NCI-H446 (cell line): Measurements from ENCODE around the gene TNFAIP2.

ENCODE experiments used
- DNase-seq, 2 experiments: peaks; one replicate each; lab custom pipeline; 2025; lab: John Stamatoyannopoulos, UW

TNFAIP2 gene, protein sequence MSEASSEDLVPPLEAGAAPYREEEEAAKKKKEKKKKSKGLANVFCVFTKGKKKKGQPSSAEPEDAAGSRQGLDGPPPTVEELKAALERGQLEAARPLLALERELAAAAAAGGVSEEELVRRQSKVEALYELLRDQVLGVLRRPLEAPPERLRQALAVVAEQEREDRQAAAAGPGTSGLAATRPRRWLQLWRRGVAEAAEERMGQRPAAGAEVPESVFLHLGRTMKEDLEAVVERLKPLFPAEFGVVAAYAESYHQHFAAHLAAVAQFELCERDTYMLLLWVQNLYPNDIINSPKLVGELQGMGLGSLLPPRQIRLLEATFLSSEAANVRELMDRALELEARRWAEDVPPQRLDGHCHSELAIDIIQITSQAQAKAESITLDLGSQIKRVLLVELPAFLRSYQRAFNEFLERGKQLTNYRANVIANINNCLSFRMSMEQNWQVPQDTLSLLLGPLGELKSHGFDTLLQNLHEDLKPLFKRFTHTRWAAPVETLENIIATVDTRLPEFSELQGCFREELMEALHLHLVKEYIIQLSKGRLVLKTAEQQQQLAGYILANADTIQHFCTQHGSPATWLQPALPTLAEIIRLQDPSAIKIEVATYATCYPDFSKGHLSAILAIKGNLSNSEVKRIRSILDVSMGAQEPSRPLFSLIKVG

DNA sequence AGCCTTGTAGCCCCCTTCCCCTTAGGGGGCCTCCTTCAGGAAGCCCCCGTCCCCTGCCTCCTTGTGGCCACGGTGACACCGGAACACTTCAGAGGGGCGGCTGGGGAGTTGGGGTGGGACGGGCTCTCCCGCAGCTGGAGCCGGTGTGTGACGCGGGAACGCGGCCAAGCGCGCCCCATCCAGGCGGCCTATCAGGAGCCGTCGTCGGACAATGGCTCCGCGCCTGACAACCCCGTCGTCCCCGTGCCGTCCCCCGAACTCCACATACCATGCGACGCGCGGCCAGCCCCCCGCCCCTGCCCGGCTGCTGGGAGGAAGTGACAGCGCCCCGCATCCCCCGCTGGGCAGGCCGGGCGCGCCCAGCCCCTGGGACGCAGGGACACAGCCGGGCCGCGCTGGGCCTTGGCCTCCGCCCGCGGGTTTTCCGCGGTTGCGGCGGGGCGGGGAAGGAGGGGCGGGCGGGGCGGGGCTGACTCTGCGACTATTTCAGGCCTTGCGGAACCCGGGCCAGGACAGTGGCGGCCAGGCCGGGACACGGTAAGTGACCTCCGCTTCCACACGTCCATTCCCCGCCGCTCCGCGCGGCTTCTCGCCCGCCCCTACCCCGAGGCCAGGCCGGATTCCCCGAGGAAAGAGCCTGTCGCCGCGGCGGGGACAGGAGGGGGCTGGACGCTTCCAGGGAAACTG lies at the start of gene TNFAIP2:
Gene TNFAIP2 (plus strand): TSS at position 515 of the 687 bp plus-strand sequence. CDS start 2,997 bp downstream, outside the sequence.
- no peak for DNase-seq

DNA sequence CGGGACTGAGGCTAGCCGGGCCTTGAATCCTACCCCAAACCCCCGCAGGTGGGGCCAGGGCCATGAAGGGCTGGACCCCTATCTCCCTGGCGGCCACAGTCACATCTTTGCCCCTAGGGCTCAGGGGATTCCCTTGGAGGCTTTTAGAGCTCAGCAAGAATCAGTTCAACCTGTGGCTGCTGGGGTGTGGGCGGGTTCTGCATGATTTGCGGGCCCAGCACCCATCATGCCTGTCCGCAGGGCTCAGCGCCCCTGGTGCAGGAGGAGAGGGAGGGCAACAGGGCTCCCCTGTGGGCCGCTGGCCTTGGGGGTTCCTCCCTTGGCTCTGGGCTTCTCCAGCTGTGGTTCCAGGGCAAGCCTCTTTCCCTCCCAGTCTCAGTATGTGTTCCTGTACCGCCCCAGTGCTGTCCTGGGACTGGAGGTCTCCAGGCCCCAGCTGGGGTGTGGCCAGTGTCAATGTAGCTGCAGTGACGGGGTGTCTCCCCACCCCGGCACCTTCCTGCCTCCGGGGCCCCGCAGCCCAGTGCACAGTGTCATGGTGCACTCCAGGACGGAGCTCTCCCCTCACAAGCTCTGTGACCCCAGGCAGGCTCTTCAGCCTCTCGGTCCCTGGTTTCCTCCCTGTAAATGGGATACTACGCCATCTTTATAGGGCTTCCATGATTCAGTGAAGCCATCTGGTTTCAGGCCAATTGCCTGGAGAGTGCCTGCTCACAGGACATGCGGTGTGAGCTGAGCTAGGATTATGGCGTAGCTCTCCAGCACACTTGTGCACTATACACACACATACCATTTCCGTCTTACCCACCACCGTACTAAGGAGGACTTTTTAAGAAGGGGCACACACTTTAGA lies 49.2 kb upstream of the TNFAIP2 start:
- DNase-seq, result no peak

DNA sequence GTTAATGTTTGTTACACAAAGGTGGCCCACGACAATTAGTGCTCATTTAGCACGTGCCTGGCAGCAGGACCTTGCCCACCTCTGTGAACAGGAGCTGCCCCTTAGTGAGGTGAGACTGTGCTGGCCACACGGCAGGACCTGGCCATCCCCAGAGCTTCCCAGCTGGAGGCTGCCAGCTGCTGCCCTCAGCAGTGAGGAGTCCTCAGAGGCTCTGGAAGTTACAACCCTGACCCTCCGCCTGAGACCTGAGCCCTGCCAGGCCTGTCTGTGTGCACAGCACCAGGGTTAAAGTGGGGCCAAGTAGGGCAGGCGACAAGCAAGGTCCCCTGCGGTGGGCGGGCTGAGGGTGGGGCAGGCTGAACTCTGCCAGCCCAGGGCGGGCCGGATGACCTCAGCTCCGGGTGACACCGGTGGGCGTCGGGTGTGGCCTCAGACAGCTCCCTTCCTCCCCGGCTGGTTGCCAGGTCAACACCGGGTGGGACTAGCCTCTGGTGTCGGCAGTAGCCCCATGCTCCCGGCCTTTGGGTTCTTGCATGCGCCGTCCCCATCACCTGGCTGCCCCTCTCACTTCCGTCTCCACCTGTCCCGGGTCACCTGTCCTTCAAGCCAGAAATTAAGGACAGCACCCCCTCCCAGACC lies 48.4 kb upstream of the TNFAIP2 start:
- DNase-seq, result no peak

DNA sequence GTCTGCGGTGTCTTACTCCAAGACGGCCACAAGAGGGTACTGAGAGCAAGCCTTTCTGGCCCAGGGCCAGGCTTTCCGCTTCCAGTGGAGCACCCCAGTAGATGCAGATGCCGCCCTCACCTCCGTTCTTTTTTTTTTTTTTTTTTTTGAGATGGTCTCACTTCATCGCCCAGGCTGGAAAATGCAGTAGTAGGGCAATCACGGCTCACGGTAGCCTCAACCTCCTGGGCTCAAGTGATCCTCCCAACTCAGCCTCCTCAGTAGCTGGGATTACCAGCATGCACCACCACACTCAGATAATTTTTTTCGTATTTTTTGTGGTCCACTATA lies 44.9 kb upstream of the TNFAIP2 start:
- peak in 1 of 2 experiments; percentile 80 for DNase-seq

DNA sequence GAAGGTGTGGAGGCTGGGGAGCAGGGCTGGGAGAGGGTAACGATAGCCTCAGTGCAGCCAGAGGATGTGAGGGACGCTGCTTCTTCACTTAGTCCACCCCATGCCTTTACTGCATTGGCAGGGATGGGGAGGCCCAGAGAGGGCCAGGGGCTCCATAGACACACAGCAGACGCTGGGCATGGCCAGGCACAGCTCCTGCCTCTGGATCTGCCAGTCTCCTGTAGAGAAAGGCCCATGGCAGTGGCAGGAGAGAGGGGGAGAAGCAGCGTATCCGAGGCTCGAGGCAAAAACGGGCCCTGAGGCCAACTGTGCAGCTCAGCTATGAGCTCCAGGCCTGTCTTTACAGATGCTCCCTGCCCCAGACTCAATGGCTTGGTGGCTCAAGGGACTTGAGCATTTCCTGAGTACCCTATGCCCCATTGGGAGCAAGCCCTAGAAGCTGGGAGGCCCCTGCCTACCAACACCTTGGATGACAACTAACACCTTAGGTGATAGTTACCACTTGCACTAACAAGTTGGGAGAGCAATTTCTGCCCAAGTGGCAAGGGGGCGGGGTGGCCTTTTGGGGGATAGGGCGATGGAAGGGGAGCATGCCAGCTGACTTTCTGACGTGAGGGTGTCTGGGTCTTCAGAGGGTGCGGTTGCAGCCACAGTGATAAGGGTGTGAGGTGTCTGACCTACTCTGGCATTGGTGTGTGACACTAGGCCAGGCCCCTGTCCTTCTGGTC lies 44.2 kb upstream of the TNFAIP2 start:
- no peak for DNase-seq

DNA sequence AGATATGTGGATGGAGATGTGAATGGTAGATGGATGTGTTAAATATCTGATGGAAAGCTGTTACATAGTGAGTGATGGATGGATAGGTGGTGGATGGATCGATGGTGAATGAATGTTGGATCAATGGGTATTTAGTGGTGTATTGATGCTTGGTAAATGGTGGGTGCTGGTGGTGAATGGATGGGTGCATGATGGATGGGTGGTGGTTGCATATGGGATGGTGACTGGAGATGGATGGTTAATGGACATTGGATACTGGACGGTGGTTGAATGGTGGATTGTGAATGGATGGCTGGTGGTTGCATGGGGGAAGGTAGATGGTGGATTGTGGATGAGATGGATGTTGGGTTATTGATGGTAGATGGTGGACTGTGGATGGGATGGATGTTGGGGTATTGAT lies 41.3 kb upstream of the TNFAIP2 start:
- DNase-seq, result no peak

DNA sequence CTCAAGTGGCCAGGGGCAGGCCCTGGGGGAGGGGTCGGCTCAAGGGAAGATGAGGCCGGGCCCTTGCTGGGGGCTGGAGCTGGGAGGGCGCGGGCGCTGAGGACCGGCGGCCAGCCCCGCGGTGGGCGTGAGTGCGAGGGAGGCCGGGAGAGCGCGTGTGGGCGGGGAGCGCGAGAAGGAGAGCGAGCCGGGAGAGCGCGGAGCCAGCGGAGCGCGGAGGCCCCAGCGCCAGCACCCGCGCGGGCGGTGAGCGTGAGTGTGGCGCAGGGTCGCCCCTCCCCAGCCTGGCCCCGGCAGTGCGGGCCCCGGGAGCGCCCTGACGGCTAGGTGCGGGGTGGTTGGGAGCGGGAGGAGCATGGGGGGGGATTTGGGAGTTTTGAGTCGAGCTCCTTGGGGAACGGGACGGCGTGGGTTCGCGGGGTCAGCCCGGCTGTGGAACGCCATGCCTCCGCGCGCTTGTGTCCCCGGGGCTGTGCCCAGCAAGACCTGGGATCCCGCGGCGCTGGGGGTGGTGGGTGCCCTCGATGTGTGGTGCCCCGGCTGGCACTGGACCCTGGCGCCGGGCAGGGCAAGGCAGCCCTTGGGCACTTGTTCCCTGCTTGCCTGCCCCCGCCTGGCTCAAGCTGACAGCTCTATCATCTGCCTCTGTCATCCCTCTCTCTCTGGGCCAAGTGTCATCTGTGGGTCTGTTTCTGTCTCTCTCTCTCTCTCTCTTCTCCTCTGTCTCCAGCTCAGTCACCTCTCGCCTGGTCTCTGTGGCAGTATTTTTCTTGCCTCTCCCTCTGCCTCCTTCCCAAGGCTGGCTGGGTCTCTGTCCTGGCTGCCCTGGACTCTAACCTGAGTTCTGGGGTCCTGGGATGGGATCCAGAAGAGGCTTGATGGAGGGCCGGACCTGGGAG lies 39.0 kb upstream of the TNFAIP2 start, which contains the start of gene LBHD2:
Gene LBHD2 (plus strand): TSS at position 190 of the 899 bp plus-strand sequence. CDS start 1,803 bp downstream, outside the sequence.
- DNase-seq, result no peak

DNA sequence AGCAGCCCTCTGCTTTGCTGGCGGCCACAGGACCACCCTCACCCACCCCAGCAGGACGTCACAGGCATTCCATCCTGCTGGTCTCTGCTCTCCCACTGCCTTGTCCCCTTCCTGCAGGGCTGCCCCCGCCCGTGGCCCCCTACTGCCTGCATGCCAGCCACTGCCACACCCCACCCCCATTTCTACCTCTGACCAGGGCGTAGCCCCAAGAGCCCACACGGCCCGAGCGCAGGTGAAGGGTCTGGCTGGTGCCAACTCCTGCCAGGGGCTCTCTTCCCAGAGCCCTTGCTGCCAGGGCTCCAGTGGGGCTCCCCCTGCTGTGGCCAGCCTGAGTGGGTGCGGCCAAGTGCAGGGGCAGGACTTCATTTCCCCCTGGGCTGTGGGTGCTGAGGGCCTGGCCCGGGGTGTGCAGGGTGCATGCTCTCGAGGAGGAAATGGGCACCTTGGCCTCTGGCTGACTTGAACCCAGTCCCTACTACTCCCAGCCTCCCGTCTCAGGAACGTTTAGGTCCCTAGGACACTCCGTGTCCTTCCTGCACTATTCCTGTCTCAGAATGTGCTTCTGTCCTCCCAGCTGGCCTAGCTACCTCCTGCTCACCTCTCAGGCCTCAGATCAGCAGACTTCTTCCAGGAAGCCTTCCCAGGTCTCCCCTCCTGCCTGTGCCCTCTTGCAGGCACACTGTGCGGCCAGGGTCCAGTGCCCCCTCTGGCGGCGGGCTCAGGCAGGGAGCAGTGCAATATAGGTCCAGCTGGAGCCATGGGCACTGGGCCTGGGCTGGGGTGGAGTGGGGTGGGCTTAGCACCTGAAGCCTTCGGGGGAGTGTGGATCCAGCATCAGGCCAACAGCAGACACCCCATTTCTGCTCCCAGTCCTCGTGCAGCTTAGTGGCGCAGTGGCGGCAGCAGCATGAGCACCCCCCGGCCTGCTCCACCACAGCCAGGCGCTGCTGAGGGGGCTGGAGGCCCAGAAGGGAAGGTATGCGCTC lies 37.9 kb upstream of the TNFAIP2 start:
- DNase-seq, result no peak

DNA sequence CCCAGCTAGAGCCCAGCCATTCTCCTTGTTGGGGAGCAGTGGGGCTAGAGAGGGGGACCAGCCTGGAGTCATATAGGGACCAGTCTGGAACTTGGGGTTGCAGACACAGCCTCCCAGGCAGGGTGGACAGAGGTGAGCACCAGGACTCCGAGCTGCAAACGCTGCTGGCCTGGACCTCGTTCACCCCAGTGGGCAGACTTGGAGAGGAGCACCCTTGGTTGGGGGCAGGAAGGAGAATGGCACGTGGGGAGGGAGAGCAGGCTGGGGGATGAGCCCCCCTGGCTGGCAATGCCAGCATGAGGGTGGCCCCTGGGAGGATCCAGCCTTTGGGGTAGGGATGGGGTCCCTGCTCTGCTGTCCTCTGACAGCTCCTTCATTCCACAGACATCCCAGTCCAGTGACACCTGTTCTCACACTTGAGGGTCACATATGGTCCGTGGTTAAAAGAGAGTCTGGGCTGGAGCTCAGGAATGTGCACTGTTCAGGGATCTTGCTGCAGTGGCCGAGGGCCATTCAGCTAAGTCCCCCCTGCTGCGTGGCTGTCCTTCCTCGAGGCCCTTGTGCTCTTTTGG lies 36.4 kb upstream of the TNFAIP2 start:
- no peak for DNase-seq

DNA sequence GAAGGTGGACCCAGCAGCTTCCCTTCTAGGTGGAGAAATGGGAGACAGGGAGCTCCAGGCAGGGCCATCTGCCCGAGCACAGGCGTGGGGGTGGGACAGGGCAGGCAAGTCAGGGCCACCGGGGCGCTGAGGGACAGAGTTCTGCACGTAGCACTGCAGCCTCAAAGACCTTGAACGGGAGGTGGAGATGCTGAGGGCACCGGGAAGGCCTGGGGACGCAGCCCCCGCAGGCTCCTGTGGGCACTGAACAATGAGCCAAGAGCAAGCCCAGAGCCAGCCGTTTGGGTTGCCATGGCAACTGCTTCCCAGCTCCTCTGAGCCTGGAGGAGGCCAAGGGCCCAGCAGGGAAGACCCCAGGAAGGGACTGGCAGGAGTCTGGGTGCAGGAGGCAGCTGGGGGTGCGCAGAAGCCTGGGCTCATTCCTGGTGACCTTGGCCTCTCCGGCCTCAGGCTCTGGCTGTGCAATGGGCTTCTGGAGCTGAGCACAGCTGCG lies 35.9 kb upstream of the TNFAIP2 start:
- no peak for DNase-seq

DNA sequence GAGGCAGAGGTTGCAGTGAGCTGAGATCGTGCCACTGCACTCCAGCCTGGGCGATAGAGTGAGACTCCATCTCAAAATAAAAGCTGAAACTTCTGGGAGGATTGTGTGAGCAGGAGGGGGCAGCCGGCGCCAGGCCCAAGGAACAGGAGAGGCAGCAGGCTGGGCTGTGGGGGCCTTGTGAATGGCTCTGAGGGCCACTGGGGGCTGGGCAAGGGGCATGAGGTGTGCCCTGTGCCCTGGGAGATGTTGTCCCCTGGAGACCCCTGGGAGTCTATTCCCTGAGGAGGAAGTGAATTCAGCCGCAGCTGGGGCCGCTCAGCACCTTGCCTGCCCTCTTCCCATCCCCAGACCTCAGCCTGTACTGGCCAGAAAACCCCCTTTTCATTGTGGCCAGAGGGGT lies 34.3 kb upstream of the TNFAIP2 start:
- no peak for DNase-seq

DNA sequence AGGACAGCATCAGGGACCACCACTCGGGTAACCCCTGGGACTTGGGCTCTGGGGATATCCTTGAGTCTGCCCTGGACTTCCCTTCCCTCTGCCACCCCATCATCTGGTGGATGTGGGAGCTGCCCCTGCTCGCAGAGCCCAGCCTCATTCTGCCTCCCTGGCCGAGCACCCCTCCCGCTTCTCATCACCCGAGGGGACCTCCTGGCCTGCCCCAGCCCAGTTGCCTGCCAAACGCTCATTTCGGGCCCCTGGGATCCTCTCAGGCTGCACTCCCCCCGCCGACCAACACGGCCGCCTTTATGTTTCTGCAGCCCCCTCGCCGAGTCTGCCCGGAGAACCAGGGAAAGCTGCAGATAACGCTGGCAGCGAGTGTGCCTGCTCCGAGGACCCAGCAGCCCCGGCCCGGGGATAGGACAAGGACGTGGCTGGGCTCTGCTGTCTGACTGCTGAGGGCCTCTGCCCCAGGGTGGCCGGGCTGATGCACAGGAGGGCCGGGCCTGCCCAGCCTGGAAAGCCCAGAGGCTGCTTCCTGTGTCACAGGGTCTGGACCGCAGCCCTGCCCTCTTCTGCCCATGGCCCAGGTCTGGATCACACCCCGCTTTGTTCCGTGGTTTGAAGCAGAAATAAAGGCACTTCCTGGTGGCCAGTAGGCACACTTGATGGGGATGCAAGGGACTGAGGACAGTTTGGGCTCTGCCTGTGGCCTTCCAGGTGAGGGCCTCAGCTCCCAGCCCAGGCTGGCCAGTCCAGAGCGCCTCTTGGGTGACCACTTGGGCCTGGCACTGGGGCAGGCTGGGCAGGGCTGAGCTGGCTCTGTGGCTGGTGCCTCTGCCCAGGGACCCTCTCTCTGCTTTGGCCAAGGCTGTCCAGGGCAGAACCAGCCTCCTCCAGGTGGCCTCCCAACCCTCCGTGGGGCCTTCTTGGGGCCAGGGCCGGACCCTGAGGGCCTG lies 33.6 kb upstream of the TNFAIP2 start:
- DNase-seq, result no peak

DNA sequence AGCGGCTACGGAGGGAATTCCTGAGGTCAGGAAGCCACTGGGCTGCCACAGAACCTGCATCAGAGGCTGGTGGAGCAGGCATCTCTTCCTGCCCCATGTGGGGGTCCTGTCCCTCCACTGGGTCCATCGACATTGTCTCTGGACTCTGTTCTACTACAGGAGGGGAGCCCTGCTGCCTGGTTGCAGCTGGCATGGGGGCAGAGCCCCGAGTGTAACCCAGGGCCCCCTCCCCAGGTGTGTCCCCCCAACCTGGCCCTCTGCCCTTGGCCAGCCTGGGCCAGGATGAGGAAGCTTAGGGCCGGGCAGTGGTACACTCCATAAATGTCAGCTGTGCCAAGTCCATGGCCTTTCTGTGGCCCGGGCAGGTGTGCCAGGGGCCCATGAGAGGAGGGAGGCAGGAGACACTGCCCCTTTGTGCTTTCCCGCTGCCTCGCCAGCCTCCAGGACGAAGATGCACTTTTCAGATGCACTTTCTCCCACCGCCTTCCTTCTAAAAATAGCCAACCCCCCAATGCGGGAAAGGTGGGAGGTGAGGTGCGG lies 32.7 kb upstream of the TNFAIP2 start:
- no peak for DNase-seq

DNA sequence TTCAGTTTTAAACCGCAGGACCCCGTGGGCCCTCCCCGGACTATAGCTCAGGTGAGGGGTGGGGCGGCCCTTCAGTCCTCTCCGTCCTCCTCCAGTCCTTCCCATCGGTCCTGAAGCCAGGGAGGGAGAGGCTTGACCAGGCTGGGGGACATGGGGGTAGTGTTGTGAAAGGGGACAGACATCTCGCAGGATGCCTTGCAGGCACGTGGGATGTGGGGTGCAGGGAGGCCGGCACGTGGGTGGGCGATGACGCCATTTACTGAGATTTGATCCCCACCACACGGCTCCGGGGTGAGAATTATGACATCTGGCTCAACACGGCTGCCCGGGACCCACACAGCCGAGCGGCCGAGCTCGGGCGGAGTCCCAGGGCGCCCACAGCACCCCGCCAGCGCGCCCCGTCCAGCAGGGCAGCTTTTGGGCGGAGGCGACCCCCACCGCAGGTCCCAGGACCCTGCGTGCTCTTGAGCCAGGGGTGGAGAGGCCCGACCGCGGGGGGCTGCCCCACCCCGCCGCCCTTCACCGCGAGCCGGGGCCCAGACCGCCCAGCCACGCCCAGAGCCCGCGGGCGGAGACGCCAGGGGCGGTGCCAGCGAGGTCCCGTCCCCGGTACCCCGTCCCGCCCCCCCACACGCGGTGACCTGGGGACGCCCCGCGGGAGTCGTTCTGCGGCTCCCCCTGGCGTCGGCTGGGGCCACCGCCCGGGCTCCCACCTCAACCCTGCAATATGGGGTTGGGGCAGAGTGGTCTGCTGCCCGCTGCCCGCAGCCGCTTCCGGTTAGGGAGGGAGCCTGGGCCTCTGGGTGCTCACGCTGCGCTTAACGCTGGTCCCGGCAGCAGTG lies 32.0 kb upstream of the TNFAIP2 start:
- DNase-seq, result no peak

DNA sequence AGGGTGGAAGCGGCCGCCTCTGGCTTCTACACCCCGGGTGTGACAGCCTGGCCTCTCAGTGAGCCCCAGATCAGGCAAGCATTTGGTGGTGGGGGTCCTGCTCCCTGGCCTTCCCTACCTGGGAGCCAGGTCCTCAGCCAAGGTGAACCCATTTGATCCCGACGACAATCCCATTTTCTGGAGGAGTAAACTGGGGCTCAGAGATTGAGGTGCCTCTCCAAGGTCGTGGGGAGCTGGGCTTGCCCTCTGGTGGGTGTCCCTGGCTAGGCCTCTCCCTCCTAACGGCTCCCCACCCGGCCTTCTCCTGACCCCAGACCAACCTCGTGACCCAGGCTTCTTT lies 31.4 kb upstream of the TNFAIP2 start:
- DNase-seq, result no peak
